ENCODE data around the gene ASAP3.

ASAP3 gene

DNA sequence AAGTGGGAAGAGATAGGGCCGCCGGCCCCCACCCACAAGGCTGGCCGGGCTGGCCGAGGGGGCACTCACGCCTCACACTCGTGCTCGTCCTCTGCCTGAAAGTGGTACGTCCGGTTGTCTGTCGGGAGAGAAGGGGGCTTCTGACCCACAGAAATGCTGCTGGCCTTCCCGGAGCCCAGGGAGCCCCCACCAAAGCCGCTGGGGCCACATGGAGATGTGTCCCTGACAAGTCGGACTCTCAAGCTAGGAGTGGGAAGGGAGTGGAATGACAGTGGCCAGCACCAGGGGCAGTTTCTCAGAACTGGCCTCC, 46.7 kb downstream of the ASAP3 start:
- no peak for DNase-seq (ENCODE audit: low spot score)
- H3K27me3 Mint-ChIP-seq (ENCODE audit: low read depth): peaks cover 8% of the 10 kb centered on the region
- no peaks in the 10 kb centered on the region for H3K36me3 Mint-ChIP-seq (ENCODE audit: low read depth)
- H3K27ac Mint-ChIP-seq: no peak overlapping the region
- H3K4me3 Mint-ChIP-seq: no peak overlapping the region
- no peaks in the 10 kb centered on the region for H3K4me1 Mint-ChIP-seq (ENCODE audit: low read depth)
- H3K9me3 Mint-ChIP-seq: no peaks in the 10 kb centered on the region

DNA sequence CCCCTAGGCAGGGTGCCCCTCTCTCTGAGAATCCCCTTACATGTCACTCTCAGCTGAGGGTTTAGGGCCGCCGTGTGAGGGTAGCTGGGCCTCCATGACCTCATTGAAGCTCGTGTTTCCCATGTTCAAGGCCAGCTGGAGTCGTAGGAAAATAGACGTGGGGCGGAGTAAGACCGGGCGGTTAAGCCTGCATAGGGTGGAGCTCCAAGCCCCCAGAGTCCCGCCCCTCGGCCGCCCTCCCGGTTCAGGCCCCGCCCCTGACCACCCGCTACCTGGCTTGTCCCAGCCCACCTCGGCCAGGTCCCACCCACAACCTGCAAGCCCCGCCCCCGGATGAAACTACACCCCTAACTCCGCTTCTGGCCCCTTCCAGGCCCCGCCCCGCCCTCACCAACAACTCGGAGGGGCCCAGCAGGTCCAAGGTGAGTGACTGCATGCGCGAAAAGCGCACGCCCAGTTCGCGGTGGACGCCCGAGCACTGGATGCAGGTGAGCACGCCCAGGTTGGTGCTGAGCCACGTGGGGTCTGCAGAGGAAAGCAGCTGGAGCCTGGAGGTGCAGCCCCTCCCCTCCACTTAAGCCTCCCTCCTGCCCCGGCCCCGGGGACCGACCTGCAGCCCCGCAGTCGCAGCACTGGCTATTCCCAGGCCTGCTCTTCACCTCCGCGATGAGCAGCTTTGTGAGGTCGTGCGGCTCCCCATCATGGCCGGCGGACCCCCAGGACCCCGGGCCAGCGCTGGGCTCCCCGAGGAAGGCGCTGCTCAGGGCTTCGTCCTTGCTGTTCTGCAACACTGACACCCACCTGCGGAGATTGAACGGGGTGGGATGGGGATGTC, 47.2 kb downstream of the ASAP3 start:
- Mint-ChIP-seq H3K27me3 (ENCODE audit: low read depth) (peaks cover 8% of the 10 kb centered on the region), H3K9me3 (no peaks in the 10 kb centered on the region), H3K4me3 (no peak overlapping the region), H3K27ac (no peak overlapping the region), H3K4me1 (ENCODE audit: low read depth) (no peaks in the 10 kb centered on the region), H3K36me3 (ENCODE audit: low read depth) (no peaks in the 10 kb centered on the region)
- no peak for DNase-seq (ENCODE audit: low spot score)

DNA sequence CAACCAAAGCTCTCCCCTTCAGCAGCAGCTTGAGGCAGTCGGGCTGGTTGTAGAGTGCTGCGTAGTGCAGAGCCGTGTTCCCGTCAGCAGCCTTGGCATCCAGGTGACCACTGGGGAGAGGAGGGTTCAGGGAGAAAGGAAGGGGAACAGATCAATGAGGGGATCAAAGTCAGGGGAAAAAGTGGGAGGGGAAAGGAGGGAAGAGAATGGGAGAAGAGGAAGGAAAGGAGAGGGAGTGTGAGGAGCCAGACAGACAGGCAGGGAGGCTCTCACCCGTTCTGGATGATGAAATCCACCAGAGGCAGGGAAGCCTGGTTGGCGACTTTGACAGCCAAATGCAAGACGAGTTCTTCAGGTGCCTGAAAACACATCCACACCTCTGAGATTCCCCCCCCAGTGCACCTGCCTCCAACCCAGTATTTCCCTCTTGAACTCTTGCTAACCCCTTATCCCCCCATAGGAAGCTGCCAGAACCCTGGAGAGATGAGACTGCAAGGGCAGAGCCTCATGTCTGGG, 49.7 kb downstream of the ASAP3 start:
- no peaks in the 10 kb centered on the region for H3K36me3 Mint-ChIP-seq (ENCODE audit: low read depth)
- peaks cover 8% of the 10 kb centered on the region for H3K27me3 Mint-ChIP-seq (ENCODE audit: low read depth)
- no peak overlapping the region for H3K27ac Mint-ChIP-seq
- no peak overlapping the region for H3K4me3 Mint-ChIP-seq
- H3K4me1 Mint-ChIP-seq (ENCODE audit: low read depth): no peaks in the 10 kb centered on the region
- H3K9me3 Mint-ChIP-seq: no peaks in the 10 kb centered on the region
- DNase-seq (ENCODE audit: low spot score): no peak

DNA sequence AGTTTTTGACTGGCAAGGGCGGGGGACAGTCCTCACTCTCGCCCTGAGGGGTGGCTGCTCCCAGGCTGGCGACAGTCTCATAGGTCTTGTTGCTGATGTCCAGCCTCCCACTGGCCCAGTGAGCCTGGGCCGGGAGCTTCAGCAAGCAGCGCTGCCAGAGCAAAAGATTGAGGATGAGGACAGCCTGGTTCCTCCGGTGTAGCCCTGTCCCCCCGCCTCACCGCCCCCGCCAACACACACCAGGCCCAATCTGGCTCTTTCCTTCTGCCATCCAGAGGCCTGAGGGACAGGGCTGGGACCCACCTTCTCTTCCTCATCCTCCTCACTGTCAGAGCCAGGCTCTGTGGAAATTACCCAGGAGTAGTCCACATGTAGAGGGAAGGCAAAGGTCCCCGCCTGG, 50.9 kb downstream of the ASAP3 start:
- no peaks in the 10 kb centered on the region for H3K9me3 Mint-ChIP-seq
- H3K27ac Mint-ChIP-seq: no peak overlapping the region
- no peak for DNase-seq (ENCODE audit: low spot score)
- peaks cover 18% of the 10 kb centered on the region for H3K27me3 Mint-ChIP-seq (ENCODE audit: low read depth)
- H3K4me1 Mint-ChIP-seq (ENCODE audit: low read depth): no peaks in the 10 kb centered on the region
- H3K4me3 Mint-ChIP-seq: no peak overlapping the region
- no peaks in the 10 kb centered on the region for H3K36me3 Mint-ChIP-seq (ENCODE audit: low read depth)

DNA sequence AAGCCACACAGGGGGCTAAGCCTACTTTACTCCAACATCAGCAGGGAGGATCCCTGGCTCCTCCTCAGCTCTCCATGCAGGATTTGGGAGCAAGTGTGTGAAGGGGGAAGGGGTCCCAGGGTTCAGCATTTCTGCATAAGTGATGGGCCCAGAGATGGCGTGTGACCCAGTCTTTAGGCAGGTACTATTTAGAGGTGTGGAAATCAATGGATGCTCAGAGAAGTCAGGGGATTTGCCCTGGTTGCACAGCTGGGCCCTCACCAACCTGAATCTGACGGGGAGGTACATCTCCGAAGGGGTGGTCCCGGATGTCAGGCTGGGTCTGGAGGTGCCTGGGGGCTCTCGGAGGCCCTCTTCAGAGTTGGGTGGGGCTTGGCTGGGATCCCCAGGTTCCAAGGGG, 52.5 kb downstream of the ASAP3 start:
- H3K4me3 Mint-ChIP-seq: no peak overlapping the region
- no peaks in the 10 kb centered on the region for H3K36me3 Mint-ChIP-seq (ENCODE audit: low read depth)
- H3K4me1 Mint-ChIP-seq (ENCODE audit: low read depth): no peaks in the 10 kb centered on the region
- peaks cover 27% of the 10 kb centered on the region for H3K27me3 Mint-ChIP-seq (ENCODE audit: low read depth)
- H3K9me3 Mint-ChIP-seq: no peaks in the 10 kb centered on the region
- no peak for DNase-seq (ENCODE audit: low spot score)
- no peak overlapping the region for H3K27ac Mint-ChIP-seq

DNA sequence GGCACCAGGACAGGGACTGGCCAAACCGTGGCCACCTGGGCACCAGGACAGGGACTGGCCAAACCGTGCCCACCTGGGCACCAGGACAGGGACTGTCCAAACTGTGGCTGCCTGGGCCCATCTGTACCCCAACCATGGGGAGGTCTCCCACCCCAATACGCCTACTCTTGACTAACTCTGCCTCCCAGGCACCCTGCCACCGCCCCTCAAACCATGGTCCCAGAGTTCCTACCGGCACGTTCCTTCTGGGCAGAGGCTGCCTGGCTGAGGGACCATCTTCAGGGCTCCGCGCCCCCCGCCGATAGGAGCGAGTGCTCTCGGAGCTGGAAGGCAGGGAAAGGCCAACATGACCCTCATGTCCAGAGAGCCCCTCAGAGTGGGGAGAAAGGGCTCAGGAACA, 53.2 kb downstream of the ASAP3 start:
- Mint-ChIP-seq H3K27me3 (ENCODE audit: low read depth) (peaks cover 30% of the 10 kb centered on the region), H3K27ac (no peak overlapping the region), H3K4me1 (ENCODE audit: low read depth) (no peaks in the 10 kb centered on the region), H3K36me3 (ENCODE audit: low read depth) (no peaks in the 10 kb centered on the region), H3K4me3 (no peak overlapping the region), H3K9me3 (no peaks in the 10 kb centered on the region)
- no peak for DNase-seq (ENCODE audit: low spot score)

DNA sequence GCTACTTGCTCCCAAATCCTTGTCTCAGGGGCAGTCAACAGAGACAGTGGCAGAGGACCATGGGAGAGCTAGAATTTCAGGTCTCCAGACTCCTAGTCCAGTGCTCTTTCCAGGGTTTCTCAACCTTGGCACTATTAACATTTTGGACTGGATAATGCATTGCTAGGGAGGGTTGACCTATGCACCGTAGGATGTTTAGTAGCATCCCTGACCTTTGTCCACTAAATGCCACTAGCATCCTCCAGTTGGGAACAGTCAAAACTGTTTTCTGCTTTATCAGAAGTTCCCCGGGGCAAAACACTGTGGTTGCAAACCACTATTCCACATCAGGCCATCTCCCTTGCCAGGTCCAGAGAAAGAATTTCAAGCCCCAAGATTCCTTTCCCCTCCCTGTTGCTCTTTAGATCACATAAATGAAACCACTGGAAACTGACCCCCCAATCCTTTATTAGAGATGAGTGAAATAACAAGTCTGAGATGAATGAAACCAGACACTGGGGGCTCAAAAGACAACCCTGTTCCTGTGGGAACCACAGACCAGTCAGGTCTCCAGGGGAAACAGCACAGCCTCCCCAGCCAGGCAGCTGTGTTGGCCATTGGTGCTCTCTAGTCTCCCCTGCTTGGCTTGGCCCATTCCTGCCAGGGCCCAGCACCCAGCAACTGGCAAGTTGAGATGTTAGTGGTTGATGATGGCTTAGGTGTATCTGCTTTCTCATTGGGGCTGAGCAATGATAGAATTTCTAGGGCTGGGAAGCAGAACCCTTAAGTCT, 55.7 kb downstream of the ASAP3 start:
- no peak overlapping the region for H3K27ac Mint-ChIP-seq
- H3K27me3 Mint-ChIP-seq (ENCODE audit: low read depth): peaks cover 41% of the 10 kb centered on the region
- no peak for DNase-seq (ENCODE audit: low spot score)
- H3K4me3 Mint-ChIP-seq: no peak overlapping the region
- no peaks in the 10 kb centered on the region for H3K9me3 Mint-ChIP-seq
- H3K36me3 Mint-ChIP-seq (ENCODE audit: low read depth): no peaks in the 10 kb centered on the region
- H3K4me1 Mint-ChIP-seq (ENCODE audit: low read depth): peaks cover 5% of the 10 kb centered on the region

DNA sequence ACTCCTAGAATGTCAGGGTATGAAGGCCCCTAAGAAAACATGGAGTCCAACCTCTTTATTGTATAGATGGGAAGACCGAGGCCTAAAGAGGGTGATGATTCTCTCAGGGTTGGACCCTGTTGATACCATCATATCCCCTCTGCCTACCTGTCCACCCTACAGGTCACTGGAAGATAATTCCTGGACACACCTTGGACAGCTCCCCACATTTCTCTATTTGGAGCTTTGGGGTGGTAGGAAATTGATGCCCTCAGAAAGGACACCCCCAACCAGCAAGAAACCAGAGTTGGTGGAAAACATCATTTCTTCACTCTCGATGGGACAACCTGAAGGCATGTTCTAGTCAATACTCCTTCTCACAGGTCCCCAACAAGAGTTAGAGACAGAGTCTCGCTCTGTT, 56.4 kb downstream of the ASAP3 start:
- Mint-ChIP-seq H3K9me3 (no peaks in the 10 kb centered on the region), H3K4me1 (ENCODE audit: low read depth) (peaks cover 13% of the 10 kb centered on the region), H3K4me3 (no peak overlapping the region), H3K36me3 (ENCODE audit: low read depth) (no peaks in the 10 kb centered on the region), H3K27me3 (ENCODE audit: low read depth) (peaks cover 44% of the 10 kb centered on the region), H3K27ac (no peak overlapping the region)
- DNase-seq (ENCODE audit: low spot score): no peak

DNA sequence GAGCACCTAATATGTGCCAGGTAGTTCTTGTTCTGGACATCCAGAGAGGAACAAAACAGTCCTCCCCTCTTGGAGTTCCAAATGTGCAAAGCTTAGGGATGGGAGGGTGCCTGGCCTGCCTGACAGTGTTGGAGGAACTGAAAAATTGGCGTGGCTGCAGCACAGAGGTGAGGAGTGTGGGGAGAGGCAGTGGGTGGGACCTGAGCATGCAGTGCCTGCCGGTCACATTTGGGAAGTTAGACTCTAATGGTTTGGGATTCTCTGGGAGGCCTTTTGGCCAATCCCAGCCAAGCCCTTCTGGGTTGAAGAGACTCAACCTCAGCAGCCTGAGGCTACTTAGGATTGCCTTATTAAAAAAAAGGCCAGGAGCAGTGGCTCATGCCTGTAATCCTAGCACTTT, 57.2 kb downstream of the ASAP3 start:
- DNase-seq (ENCODE audit: low spot score): no peak
- H3K36me3 Mint-ChIP-seq (ENCODE audit: low read depth): no peaks in the 10 kb centered on the region
- H3K27me3 Mint-ChIP-seq (ENCODE audit: low read depth): peaks cover 44% of the 10 kb centered on the region
- no peaks in the 10 kb centered on the region for H3K9me3 Mint-ChIP-seq
- no peak overlapping the region for H3K4me3 Mint-ChIP-seq
- H3K4me1 Mint-ChIP-seq (ENCODE audit: low read depth): peaks cover 20% of the 10 kb centered on the region
- H3K27ac Mint-ChIP-seq: no peak overlapping the region

DNA sequence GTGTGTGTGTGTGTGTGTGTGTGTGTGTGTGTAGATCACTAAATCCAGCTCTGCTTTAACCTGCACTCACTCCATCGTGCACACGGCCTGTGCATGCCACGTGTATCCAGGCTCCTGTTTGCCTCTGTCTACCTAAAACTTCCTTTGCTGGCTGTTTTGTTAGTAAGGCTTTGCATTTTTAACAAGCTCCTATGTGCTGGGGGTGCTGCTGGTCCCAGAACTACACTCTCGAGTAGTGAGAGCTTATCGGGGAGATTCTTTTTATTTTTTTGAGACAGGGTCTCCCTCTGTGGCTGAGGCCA, 58.8 kb downstream of the ASAP3 start:
- H3K36me3 Mint-ChIP-seq (ENCODE audit: low read depth): no peaks in the 10 kb centered on the region
- no peak for DNase-seq (ENCODE audit: low spot score)
- no peaks in the 10 kb centered on the region for H3K9me3 Mint-ChIP-seq
- H3K4me1 Mint-ChIP-seq (ENCODE audit: low read depth): peaks cover 25% of the 10 kb centered on the region
- H3K4me3 Mint-ChIP-seq: peak overlapping the region; percentile 49
- H3K27me3 Mint-ChIP-seq (ENCODE audit: low read depth): peaks cover 44% of the 10 kb centered on the region
- no peak overlapping the region for H3K27ac Mint-ChIP-seq

DNA sequence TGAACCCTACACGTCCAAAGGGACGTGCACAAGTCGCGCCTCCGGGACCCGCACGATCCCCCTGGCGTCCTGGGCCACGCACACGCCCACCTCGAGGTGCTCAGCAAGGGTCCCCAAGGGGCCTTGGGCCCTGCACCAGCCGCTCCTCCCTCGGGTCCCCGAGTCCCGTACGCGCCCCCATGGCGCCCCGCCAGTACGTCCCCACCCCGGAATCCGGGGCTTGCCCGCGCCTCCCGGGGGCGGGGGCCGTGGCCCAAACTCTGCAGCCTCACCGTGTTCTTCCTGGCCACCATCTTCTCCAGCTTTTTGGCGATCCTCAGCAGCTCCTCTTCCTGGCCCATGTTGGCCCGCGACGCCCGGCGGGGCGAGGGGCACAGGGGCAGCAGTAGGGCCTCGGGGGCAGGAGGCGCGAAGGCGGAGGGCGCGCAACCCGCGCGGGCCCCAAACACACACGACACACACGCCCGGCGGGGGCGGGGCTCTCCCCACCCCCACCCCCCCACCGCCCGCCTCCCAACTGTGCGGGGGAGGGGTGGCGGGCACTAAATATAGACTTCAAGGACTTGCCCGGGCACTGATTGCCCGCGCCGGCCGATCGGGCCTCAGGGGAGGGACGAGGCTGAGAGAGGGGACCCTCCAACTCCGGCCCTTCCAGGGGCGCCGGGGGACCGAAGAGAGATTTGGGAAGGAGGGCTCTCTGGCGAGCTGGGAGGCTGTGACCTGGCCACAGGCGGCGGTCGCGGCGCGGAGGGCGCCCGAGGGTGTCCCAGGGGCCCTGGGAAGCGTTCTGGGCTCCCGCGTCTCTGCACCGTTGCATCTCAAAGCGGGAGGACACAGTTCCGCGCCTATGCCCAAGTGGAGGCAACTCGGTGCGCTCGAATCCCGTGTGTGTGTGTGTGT, 59.4 kb downstream of the ASAP3 start, which contains the start of gene TCEA3:
Gene TCEA3, minus strand, starts transcription at position 456 of the 900 bp plus-strand sequence. Its CDS starts 115 bp downstream, at position 341.
- Mint-ChIP-seq H3K9me3 (no peaks in the 10 kb centered on the region), H3K36me3 (ENCODE audit: low read depth) (peaks cover 2% of the 10 kb centered on the region), H3K27me3 (ENCODE audit: low read depth) (peaks cover 44% of the 10 kb centered on the region), H3K27ac (peak within 1 kb of the TSS; percentile 52), H3K4me1 (ENCODE audit: low read depth) (peaks cover 30% of the 10 kb centered on the region), H3K4me3 (peak within 1 kb of the TSS; percentile 84)
- DNase-seq (ENCODE audit: low spot score): no peak

DNA sequence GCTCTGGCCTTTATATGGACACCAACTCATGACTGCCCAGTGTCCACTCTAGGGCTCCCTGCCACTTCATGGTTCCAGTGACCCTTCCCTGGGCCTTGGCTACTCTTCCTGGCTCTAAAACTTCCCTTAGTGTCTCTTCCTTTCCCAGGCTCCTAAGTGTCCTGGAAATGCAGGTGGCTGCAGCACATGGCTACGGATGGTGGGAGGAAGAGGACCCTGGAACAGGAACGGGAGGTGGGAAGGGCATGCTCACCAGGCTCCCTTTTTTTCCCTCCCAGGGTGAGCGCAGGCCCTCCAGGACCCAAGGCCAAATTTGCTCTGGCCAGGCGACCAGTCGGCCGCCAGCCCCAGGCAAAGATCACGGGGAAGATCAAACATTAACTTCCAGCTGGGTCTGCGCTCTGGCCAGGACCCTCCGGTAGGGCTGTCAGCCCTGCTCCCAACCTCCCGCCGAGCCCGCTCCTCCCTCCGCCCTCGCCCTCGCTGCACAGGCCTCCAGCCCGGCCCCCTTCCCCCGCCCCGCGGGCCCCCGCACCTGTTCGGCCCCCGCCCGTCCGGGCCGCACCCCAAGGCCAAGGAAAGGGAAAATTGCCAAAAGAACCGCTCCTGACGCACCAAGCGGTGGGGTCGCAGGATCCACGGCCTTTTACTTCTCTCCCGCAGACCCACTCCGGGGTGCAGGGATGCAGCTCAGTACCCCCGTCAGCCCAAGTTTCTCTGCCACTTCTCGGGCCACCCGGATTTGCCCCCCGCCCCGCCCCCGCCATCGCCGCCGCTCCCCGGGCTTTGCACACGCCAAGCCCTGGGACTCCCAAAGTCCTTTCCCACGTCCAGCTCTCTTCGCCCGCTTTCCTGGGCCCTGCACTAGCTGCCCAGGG, 60.3 kb downstream of the ASAP3 start:
- Mint-ChIP-seq H3K4me3 (peak overlapping the region; percentile 84), H3K4me1 (ENCODE audit: low read depth) (peaks cover 30% of the 10 kb centered on the region), H3K27ac (peak overlapping the region; percentile 52), H3K27me3 (ENCODE audit: low read depth) (peaks cover 40% of the 10 kb centered on the region), H3K9me3 (no peaks in the 10 kb centered on the region), H3K36me3 (ENCODE audit: low read depth) (peaks cover 2% of the 10 kb centered on the region)
- no peak for DNase-seq (ENCODE audit: low spot score)

DNA sequence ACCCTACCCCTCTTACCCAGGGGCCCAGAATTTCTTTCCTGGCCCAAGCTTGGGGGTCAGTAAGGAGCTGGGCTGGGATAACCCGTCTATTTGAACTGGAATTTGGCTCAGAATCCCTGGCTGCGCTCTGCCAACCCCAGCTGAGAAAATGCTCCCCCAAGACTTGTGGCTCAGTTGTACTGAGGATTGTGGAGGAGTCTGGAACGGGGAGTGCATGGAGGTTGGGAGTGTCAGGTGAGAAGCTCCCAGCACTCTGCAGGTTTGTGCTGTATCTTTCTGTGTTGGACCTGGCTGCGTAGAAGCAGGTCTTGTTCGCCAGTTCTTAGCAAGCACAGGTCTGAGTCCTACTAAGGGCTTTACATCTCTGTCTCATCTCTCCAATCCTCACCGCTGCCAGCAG, 61.0 kb downstream of the ASAP3 start:
- Mint-ChIP-seq H3K4me1 (ENCODE audit: low read depth) (peaks cover 30% of the 10 kb centered on the region), H3K27ac (peak overlapping the region; percentile 52), H3K4me3 (peak overlapping the region; percentile 84), H3K9me3 (no peaks in the 10 kb centered on the region), H3K27me3 (ENCODE audit: low read depth) (peaks cover 33% of the 10 kb centered on the region), H3K36me3 (ENCODE audit: low read depth) (peaks cover 2% of the 10 kb centered on the region)
- no peak for DNase-seq (ENCODE audit: low spot score)
